NCI-H526 treated with DMSO at 0.1 percent for 48 hours (cell line): Measurements from ENCODE around the gene DNAJA1.
"Not testable (repeated sequence)": the region's sequence is repeated elsewhere in the genome, so short reads cannot be mapped to it uniquely, and the experiment has no call there.

ENCODE experiments used
- DNase-seq: peaks from one replicate; lab custom pipeline; 2025; lab: John Stamatoyannopoulos, UW

DNAJA1 gene

GRCh38 chr9:33024966-33025571 lies at the start of gene DNAJA1:
TSS of gene DNAJA1 (plus strand) at chr9:33025273. CDS start at chr9:33026485, 1,212 bp downstream.
- DNase-seq: peak; percentile 72

- DNase-seq: no peak
Observed at GRCh38 chr9:32978051-32978450, 47.0 kb upstream of the DNAJA1 start.

- no peak for DNase-seq
Observed at GRCh38 chr9:32986971-32987370, 38.1 kb upstream of the DNAJA1 start.

GRCh38 chr9:32989660-32990059 lies 35.4 kb upstream of the DNAJA1 start:
- DNase-seq: no peak

- DNase-seq: no peak
Observed at GRCh38 chr9:32991897-32992594, 33.0 kb upstream of the DNAJA1 start.

GRCh38 chr9:32992595-32993238 lies 32.4 kb upstream of the DNAJA1 start:
- DNase-seq: no peak

GRCh38 chr9:33000682-33001055 lies 24.4 kb upstream of the DNAJA1 start:
- DNase-seq: not testable (repeated sequence)

GRCh38 chr9:33005335-33005734 lies 19.7 kb upstream of the DNAJA1 start:
- not testable (repeated sequence) for DNase-seq

- DNase-seq: no peak
Observed at GRCh38 chr9:33007755-33008154, 17.3 kb upstream of the DNAJA1 start.

GRCh38 chr9:33011831-33012230 lies 13.2 kb upstream of the DNAJA1 start:
- DNase-seq: no peak

GRCh38 chr9:33012328-33013069 lies 12.6 kb upstream of the DNAJA1 start:
- DNase-seq: no peak

GRCh38 chr9:33013962-33014664 lies 11.0 kb upstream of the DNAJA1 start:
- no peak for DNase-seq

GRCh38 chr9:33014665-33015014 lies 10.4 kb upstream of the DNAJA1 start:
- DNase-seq: no peak

- DNase-seq: no peak
Observed at GRCh38 chr9:33017283-33018041, 7.6 kb upstream of the DNAJA1 start.

GRCh38 chr9:33019797-33020196 lies 5.3 kb upstream of the DNAJA1 start:
- no peak for DNase-seq

GRCh38 chr9:33022303-33022702 lies 2.8 kb upstream of the DNAJA1 start:
- no peak for DNase-seq

- DNase-seq: no peak
Observed at GRCh38 chr9:33022755-33023154, 2.3 kb upstream of the DNAJA1 start.

- DNase-seq: no peak
Observed at GRCh38 chr9:33023661-33024060, 1.4 kb upstream of the DNAJA1 start.

- DNase-seq: peak; percentile 31
Observed at GRCh38 chr9:33024126-33024965, 727 bp upstream of the DNAJA1 start.

- DNase-seq: peak; percentile 44
Observed at GRCh38 chr9:33025572-33026342, 684 bp downstream of the DNAJA1 start.
